Measurements from ENCODE around the gene VSIG1. TPM values are rescaled to one million over a fixed set of nuclear protein-coding genes. Genes with fewer than 3 reads are reported as not detected.

The VSIG1 gene
- total RNA-seq, 3 donors from 2014 or later = not detected

DNA sequence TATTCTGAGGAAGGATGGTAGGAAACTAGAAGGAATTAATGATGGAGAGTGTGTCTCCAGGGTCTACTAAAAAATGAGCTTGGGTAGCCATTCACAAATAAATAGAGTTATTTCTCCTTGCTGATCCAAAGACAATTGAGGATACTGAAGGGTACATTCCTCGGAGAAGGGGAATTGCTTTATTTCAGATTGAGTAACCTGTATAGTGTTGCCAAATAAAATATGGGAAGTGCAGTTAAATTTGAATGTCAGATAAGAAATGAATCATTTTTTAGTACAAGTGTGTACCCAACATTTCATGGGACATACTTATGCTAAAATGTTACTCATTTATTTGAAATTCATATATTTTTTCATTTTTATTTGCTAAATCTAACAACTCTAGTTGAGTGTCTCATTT, 16.0 kb upstream of the VSIG1 start:
- no peaks in the 10 kb centered on the region for H3K36me3 ChIP-seq
- H3K9me3 ChIP-seq = no peaks in the 10 kb centered on the region
- TF ChIP-seq POLR2AphosphoS5 (IDR thresholded peaks at IDR 0.05) (no peak), POLR2A (IDR thresholded peaks at IDR 0.05) (no peak)
- TF ChIP-seq, protein P1, sequence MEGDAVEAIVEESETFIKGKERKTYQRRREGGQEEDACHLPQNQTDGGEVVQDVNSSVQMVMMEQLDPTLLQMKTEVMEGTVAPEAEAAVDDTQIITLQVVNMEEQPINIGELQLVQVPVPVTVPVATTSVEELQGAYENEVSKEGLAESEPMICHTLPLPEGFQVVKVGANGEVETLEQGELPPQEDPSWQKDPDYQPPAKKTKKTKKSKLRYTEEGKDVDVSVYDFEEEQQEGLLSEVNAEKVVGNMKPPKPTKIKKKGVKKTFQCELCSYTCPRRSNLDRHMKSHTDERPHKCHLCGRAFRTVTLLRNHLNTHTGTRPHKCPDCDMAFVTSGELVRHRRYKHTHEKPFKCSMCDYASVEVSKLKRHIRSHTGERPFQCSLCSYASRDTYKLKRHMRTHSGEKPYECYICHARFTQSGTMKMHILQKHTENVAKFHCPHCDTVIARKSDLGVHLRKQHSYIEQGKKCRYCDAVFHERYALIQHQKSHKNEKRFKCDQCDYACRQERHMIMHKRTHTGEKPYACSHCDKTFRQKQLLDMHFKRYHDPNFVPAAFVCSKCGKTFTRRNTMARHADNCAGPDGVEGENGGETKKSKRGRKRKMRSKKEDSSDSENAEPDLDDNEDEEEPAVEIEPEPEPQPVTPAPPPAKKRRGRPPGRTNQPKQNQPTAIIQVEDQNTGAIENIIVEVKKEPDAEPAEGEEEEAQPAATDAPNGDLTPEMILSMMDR (IDR thresholded peaks at IDR 0.05) = no peak
- H3K27me3 ChIP-seq = peaks cover 0 to 54% of the 10 kb centered on the region in 2 donors
- no peak overlapping the region for H3K27ac ChIP-seq
- intact Hi-C loops (cut with DNase I; ENCODE audit: low total_unique reads) = no loop called here
- no peaks in the 10 kb centered on the region for H3K4me1 ChIP-seq
- H3K4me3 ChIP-seq = no peak overlapping the region
- no peak for DNase-seq (ENCODE audit: low spot score in 2 of 2)

DNA sequence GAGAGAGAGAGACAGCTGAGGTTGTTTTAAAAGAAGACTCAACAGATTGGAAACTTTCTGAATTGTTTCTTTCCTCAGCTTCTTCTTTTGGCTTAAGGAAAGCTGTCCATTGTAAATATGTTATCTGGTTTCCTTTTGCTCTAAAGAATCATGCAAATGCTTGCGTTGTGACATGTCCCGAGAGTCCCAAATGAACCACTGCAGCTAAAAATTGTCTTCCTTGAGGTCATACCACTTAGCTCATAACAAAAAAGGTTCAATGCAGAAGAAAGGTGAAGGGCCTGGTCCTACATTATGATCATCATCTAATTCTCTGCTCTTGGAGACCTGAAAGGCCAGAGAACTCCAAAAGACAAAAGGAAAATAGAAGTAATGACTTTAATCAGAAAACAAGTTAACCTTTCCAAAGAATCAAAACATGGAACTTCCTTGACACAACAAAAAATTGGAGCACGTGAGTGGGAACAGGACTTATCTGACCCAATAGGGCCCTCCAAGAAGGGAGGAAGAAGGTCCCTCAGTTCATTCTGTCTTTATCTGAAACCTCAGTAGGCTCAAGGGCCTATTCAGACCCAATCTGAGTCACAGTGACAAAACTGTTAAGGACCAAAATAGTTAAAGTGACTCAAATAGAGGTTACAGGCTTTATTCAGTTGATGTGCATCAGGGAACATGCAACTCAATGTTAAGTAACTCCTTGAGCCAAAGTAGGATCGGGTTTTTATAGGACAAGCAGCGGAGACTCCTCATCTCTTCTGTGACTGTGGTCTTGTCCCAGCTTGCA, 14.7 kb upstream of the VSIG1 start:
- DNase-seq (ENCODE audit: low spot score in 2 of 2) = no peak
- no peaks in the 10 kb centered on the region for H3K36me3 ChIP-seq
- TF ChIP-seq POLR2A (IDR thresholded peaks at IDR 0.05) (no peak), POLR2AphosphoS5 (IDR thresholded peaks at IDR 0.05) (no peak)
- TF ChIP-seq, protein P1 (IDR thresholded peaks at IDR 0.05) = no peak
- no peaks in the 10 kb centered on the region for H3K9me3 ChIP-seq
- no peak overlapping the region for H3K4me3 ChIP-seq
- no peaks in the 10 kb centered on the region for H3K4me1 ChIP-seq
- intact Hi-C loops (cut with DNase I; ENCODE audit: low total_unique reads) = no loop called here
- H3K27me3 ChIP-seq = peaks cover 0 to 54% of the 10 kb centered on the region in 2 donors
- H3K27ac ChIP-seq = no peak overlapping the region

DNA sequence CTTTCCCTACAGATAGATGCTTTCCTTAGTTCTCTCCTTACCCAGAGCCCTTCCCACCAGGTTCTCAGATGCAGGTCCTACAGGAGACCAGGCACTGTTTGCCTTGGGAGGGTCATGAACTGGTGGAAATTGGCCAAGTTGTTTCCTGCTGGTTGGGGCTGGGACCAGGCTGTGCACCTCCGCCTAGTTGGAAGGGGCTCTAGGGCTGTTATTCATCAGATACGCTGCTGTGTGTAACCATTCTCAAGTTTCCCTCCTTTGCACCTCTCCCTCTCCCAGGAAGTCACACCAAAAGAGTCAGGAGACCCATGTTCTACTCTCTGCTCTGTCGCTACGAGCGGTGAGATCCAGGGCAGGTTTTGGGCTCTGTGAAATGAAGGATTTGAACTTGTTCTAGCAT, 11.9 kb upstream of the VSIG1 start:
- H3K4me3 ChIP-seq = no peak overlapping the region
- no peaks in the 10 kb centered on the region for H3K4me1 ChIP-seq
- H3K9me3 ChIP-seq = no peaks in the 10 kb centered on the region
- DNase-seq (ENCODE audit: low spot score in 2 of 2) = no peak
- no peak overlapping the region for H3K27ac ChIP-seq
- H3K27me3 ChIP-seq = peaks cover 0 to 58% of the 10 kb centered on the region in 2 donors
- TF ChIP-seq POLR2A (IDR thresholded peaks at IDR 0.05) (no peak), POLR2AphosphoS5 (IDR thresholded peaks at IDR 0.05) (no peak)
- TF ChIP-seq, protein P1 (IDR thresholded peaks at IDR 0.05) = no peak
- no peaks in the 10 kb centered on the region for H3K36me3 ChIP-seq
- intact Hi-C loops (cut with DNase I; ENCODE audit: low total_unique reads) = no loop called here

DNA sequence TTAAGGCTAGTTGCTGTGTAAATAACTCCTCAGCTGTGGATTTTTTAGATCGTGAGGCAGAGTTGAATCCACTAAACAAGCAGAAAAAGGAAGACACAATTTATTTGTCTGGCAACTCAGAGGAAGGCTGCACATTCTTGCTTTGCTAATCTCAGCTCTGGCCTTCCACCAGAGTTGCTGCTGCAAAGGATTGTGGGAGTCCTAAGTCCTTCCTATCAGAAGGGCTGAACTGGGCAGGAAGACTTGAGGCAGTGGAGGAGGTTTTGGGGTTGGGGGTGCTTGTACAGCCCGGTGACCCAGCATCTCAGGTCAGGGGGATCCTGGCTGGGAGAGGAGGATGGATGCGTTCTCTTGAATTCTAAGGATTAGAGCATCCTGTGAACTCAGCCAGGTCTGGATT, 11.0 kb upstream of the VSIG1 start:
- intact Hi-C loops (cut with DNase I; ENCODE audit: low total_unique reads) = no loop called here
- peaks cover 0 to 64% of the 10 kb centered on the region in 2 donors for H3K27me3 ChIP-seq
- no peak overlapping the region for H3K4me3 ChIP-seq
- no peaks in the 10 kb centered on the region for H3K9me3 ChIP-seq
- no peaks in the 10 kb centered on the region for H3K4me1 ChIP-seq
- no peak overlapping the region for H3K27ac ChIP-seq
- no peak for DNase-seq (ENCODE audit: low spot score in 2 of 2)
- H3K36me3 ChIP-seq = no peaks in the 10 kb centered on the region
- TF ChIP-seq POLR2A (IDR thresholded peaks at IDR 0.05) (no peak), POLR2AphosphoS5 (IDR thresholded peaks at IDR 0.05) (no peak)
- TF ChIP-seq, protein P1 (IDR thresholded peaks at IDR 0.05) = no peak

DNA sequence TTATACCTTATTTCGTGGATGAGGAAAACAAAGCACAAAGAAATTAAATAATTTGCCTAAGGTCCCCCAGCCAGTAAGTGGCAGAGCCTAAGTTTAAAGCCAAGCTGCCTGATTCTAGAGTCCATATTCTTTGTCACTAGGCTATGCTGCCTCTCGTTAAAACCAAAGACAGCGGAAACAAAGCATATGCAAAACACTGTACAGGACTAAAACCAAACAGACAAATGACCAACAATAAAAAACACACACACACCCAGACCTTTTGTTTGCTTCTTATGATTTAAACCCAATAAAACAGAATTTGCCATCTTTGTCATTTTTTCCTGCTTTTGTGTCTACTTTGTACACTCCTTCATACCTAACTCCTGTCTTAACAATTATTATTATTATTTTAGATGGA, 10.1 kb upstream of the VSIG1 start:
- DNase-seq (ENCODE audit: low spot score in 2 of 2) = no peak
- Histone ChIP-seq H3K27ac (no peak overlapping the region), H3K36me3 (no peaks in the 10 kb centered on the region), H3K4me1 (no peaks in the 10 kb centered on the region), H3K4me3 (no peak overlapping the region), H3K27me3 (peaks cover 0 to 69% of the 10 kb centered on the region in 2 donors), H3K9me3 (no peaks in the 10 kb centered on the region)
- no peak for TF ChIP-seq POLR2A (IDR thresholded peaks at IDR 0.05)
- TF ChIP-seq, protein P1 (IDR thresholded peaks at IDR 0.05) = no peak
- no peak for TF ChIP-seq POLR2AphosphoS5 (IDR thresholded peaks at IDR 0.05)
- intact Hi-C loops (cut with DNase I; ENCODE audit: low total_unique reads) = no loop called here

Measured in breast epithelium (tissue), 4 donors.